HG03103 (cell line): ENCODE measurements around the gene EEIG1.

ENCODE experiments used
- ATAC-seq: cut with Tn5 transposase; IDR thresholded peaks from one replicate; pipeline ENCODE4 v1.9.1; 2021; ENCODE audit warnings: low read depth; ENCODE audit not compliant: unreplicated experiment

EEIG1 gene

GRCh38 chr9:127975376-127976315, 5.1 kb downstream of the EEIG1 start:
- ATAC-seq, result no peak

GRCh38 chr9:127974769-127975261, 6.0 kb downstream of the EEIG1 start:
- ATAC-seq, result no peak

- no peak for ATAC-seq
Measured at GRCh38 chr9:127974001-127974768, 6.6 kb downstream of the EEIG1 start.

- ATAC-seq, result no peak
Measured at GRCh38 chr9:127973169-127974000, 7.4 kb downstream of the EEIG1 start.

- no peak for ATAC-seq
Measured at GRCh38 chr9:127972236-127972871, 8.4 kb downstream of the EEIG1 start.

GRCh38 chr9:127971357-127972235, 9.2 kb downstream of the EEIG1 start:
- no peak for ATAC-seq

GRCh38 chr9:127970401-127971313, 10.1 kb downstream of the EEIG1 start:
- peak; percentile 79 for ATAC-seq

- no peak for ATAC-seq
Measured at GRCh38 chr9:127968700-127969383, 11.9 kb downstream of the EEIG1 start.

GRCh38 chr9:127968042-127968441, 12.7 kb downstream of the EEIG1 start:
- ATAC-seq, result no peak

- no peak for ATAC-seq
Measured at GRCh38 chr9:127967151-127967809, 13.5 kb downstream of the EEIG1 start.

- no peak for ATAC-seq
Measured at GRCh38 chr9:127966416-127967150, 14.2 kb downstream of the EEIG1 start.

GRCh38 chr9:127965953-127966352, 14.8 kb downstream of the EEIG1 start:
- no peak for ATAC-seq

GRCh38 chr9:127963359-127964064, 17.3 kb downstream of the EEIG1 start:
- no peak for ATAC-seq

- no peak for ATAC-seq
Measured at GRCh38 chr9:127963041-127963358, 17.8 kb downstream of the EEIG1 start.

GRCh38 chr9:127962278-127962677, 18.5 kb downstream of the EEIG1 start:
- no peak for ATAC-seq

- ATAC-seq, result no peak
Measured at GRCh38 chr9:127961613-127962155, 19.1 kb downstream of the EEIG1 start.
